PC-3 (cell line): Measurements from ENCODE around the gene PDCL3.

Experiments
- EZH2 ChIP-seq: fragments of 300-600 bp; sonication (generic); IDR thresholded peaks from one replicate; pipeline ENCODE4 v1.6.1; 2017; ENCODE audit warnings: antibody characterized with exemption, mild to moderate bottlenecking, low read length; ENCODE audit not compliant: unreplicated experiment
- TF ChIP-seq, protein P1 (sequence below): fragments of 300-600 bp; sonication (generic); conservative IDR thresholded peaks from 2 replicates; pipeline ENCODE4 v1.5.1; 2017; ENCODE audit warnings: antibody characterized with exemption, low read depth, mild to moderate bottlenecking, low read length

DNA sequence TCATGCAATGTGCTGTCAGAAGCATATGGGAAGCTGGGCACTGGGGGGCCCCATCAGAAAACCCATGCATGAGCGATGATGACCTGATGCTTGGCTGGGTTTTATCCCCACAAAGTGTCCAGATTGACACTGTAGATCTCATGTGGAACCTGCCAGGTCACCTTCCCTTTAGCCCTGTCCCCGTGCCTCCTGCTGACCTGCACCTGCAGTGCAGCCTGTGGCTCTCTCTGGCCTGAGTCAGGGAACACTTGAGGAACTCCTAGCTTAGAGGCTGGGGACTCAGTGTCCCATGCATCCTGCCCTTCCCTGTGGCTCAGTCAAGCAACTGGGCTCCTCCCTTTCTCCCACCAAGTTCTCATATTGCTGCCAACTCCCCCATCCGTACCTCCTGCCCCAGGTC is 57.7 kb downstream of the PDCL3 start:
- TF ChIP-seq, protein P1, sequence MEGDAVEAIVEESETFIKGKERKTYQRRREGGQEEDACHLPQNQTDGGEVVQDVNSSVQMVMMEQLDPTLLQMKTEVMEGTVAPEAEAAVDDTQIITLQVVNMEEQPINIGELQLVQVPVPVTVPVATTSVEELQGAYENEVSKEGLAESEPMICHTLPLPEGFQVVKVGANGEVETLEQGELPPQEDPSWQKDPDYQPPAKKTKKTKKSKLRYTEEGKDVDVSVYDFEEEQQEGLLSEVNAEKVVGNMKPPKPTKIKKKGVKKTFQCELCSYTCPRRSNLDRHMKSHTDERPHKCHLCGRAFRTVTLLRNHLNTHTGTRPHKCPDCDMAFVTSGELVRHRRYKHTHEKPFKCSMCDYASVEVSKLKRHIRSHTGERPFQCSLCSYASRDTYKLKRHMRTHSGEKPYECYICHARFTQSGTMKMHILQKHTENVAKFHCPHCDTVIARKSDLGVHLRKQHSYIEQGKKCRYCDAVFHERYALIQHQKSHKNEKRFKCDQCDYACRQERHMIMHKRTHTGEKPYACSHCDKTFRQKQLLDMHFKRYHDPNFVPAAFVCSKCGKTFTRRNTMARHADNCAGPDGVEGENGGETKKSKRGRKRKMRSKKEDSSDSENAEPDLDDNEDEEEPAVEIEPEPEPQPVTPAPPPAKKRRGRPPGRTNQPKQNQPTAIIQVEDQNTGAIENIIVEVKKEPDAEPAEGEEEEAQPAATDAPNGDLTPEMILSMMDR, result no peak
- TF ChIP-seq EZH2, result no peak
